Osteoblast (primary cell): Measurements from ENCODE around the gene SYT2. TPM values are rescaled to one million over a fixed set of nuclear protein-coding genes. Genes with fewer than 3 reads are reported as not detected.
"Not testable (repeated sequence)": the region's sequence is repeated elsewhere in the genome, so short reads cannot be mapped to it uniquely, and the experiment has no call there.

Source experiments
- DNase-seq: peaks from one replicate; pipeline ENCODE4 v3.0.0; 2011; ENCODE audit warnings: low spot score, mixed read lengths; ENCODE audit not compliant: insufficient read length; ENCODE audit errors: missing footprints
- H2AFZ ChIP-seq: 2 replicates; pipeline ENCODE4 v1.6.0; 2011; ENCODE audit warnings: mild to moderate bottlenecking, low read length
- H3K27ac ChIP-seq: 2 replicates; pipeline ENCODE4 v1.5.1; 2011; ENCODE audit warnings: mild to moderate bottlenecking, low read depth, low read length, moderate library complexity
- H3K27me3 ChIP-seq: 2 replicates; pipeline ENCODE4 v1.6.0; 2012; ENCODE audit warnings: mild to moderate bottlenecking, control low read depth, inconsistent platforms, low read length, moderate library complexity; ENCODE audit not compliant: insufficient read depth
- H3K36me3 ChIP-seq: 2 replicates; pipeline ENCODE4 v1.5.1; 2011; ENCODE audit warnings: mild to moderate bottlenecking, low read length, control low read depth, moderate library complexity; ENCODE audit not compliant: insufficient read depth
- H3K4me1 ChIP-seq: 2 replicates; pipeline ENCODE4 v1.5.1; 2011; ENCODE audit warnings: mild to moderate bottlenecking, low read length, control low read depth, moderate library complexity; ENCODE audit not compliant: insufficient read depth
- H3K4me2 ChIP-seq: 2 replicates; pipeline ENCODE4 v1.6.0; 2011; ENCODE audit warnings: mild to moderate bottlenecking, low read length; ENCODE audit not compliant: insufficient read depth
- H3K4me3 ChIP-seq: fragments of 200-600 bp; sonication (generic); 3 replicates; pipeline ENCODE4 v1.5.1; 2012; ENCODE audit warnings: mild to moderate bottlenecking, low read length, inconsistent platforms; ENCODE audit not compliant: insufficient read depth
- H3K79me2 ChIP-seq: 2 replicates; pipeline ENCODE4 v1.6.0; 2012; ENCODE audit warnings: mild to moderate bottlenecking, low read length, control low read depth, inconsistent platforms; ENCODE audit not compliant: insufficient read depth
- H3K9me3 ChIP-seq: 2 replicates; pipeline ENCODE4 v1.5.1; 2011; ENCODE audit warnings: low read depth, low read length, control low read depth
- H4K20me1 ChIP-seq: 2 replicates; pipeline ENCODE4 v1.6.0; 2012; ENCODE audit warnings: mild to moderate bottlenecking, low read length, control low read depth; ENCODE audit not compliant: insufficient read depth
- CTCF ChIP-seq: IDR thresholded peaks from 2 replicates; pipeline ENCODE4 v1.5.1; 2011; ENCODE audit warnings: mild to moderate bottlenecking, low read depth, low read length, moderate library complexity; ENCODE audit errors: extremely low read depth
- total RNA-seq: library from RNA; depleted of rRNA; stranded (reverse); fragments of >200 nt; gene quantifications from 2 replicates; pipeline ENCODE4 v1.2.3, GENCODE V29; 2012

Gene SYT2
- total RNA-seq, 1 donor, result not detected

- no peaks in the 10 kb centered on the region for H3K79me2 ChIP-seq
- H4K20me1 ChIP-seq, result no peaks in the 10 kb centered on the region
- no peaks in the 10 kb centered on the region for H3K36me3 ChIP-seq
- H3K4me2 ChIP-seq, result no peak overlapping the region
- H3K27ac ChIP-seq, result no peak overlapping the region
- no peaks in the 10 kb centered on the region for H3K27me3 ChIP-seq
- TF ChIP-seq CTCF, result no peak
- no peaks in the 10 kb centered on the region for H3K9me3 ChIP-seq
- H3K4me1 ChIP-seq, result peaks cover 14% of the 10 kb centered on the region
- peak; percentile 46 for DNase-seq
- H2AFZ ChIP-seq, result no peak overlapping the region
- no peak overlapping the region for H3K4me3 ChIP-seq
Measured at GRCh38 chr1:202624088-202624780, 86.0 kb downstream of the SYT2 start.

- H3K36me3 ChIP-seq, H3K4me3 ChIP-seq, DNase-seq, H3K27me3 ChIP-seq, H4K20me1 ChIP-seq, H3K79me2 ChIP-seq, H3K9me3 ChIP-seq, H2AFZ ChIP-seq: not testable (repeated sequence)
- H3K27ac ChIP-seq, result peak overlapping the region; percentile 17
- peaks cover 19% of the 10 kb centered on the region for H3K4me1 ChIP-seq
- peak overlapping the region; percentile 52 for H3K4me2 ChIP-seq
Measured at GRCh38 chr1:202623476-202623875, 86.8 kb downstream of the SYT2 start.

- Histone ChIP-seq H3K27ac (peak overlapping the region; percentile 17), H3K4me2 (peak overlapping the region; percentile 52), H3K79me2 (no peaks in the 10 kb centered on the region), H3K4me3 (no peak overlapping the region), H3K27me3 (no peaks in the 10 kb centered on the region), H3K4me1 (peaks cover 23% of the 10 kb centered on the region), H2AFZ (no peak overlapping the region), H3K36me3 (no peaks in the 10 kb centered on the region), H3K9me3 (no peaks in the 10 kb centered on the region), H4K20me1 (no peaks in the 10 kb centered on the region)
- no peak for TF ChIP-seq CTCF
- peak; percentile 78 for DNase-seq
Measured at GRCh38 chr1:202623075-202623474, 87.2 kb downstream of the SYT2 start.

GRCh38 chr1:202622388-202622787 lies 87.9 kb downstream of the SYT2 start:
- no peak overlapping the region for H3K4me3 ChIP-seq
- no peak overlapping the region for H3K4me2 ChIP-seq
- no peak for TF ChIP-seq CTCF
- no peaks in the 10 kb centered on the region for H3K9me3 ChIP-seq
- peaks cover 24% of the 10 kb centered on the region for H3K4me1 ChIP-seq
- H4K20me1 ChIP-seq, result no peaks in the 10 kb centered on the region
- H2AFZ ChIP-seq, result no peak overlapping the region
- no peaks in the 10 kb centered on the region for H3K79me2 ChIP-seq
- no peaks in the 10 kb centered on the region for H3K36me3 ChIP-seq
- no peaks in the 10 kb centered on the region for H3K27me3 ChIP-seq
- H3K27ac ChIP-seq, result no peak overlapping the region
- no peak for DNase-seq
